ENCODE results near the gene GBF1. TPM values are rescaled to one million over a fixed set of nuclear protein-coding genes. Genes with fewer than 3 reads are reported as not detected.

GBF1 gene
- total RNA-seq, 1 donor from 2014 or later, result 24.0 TPM

DNA sequence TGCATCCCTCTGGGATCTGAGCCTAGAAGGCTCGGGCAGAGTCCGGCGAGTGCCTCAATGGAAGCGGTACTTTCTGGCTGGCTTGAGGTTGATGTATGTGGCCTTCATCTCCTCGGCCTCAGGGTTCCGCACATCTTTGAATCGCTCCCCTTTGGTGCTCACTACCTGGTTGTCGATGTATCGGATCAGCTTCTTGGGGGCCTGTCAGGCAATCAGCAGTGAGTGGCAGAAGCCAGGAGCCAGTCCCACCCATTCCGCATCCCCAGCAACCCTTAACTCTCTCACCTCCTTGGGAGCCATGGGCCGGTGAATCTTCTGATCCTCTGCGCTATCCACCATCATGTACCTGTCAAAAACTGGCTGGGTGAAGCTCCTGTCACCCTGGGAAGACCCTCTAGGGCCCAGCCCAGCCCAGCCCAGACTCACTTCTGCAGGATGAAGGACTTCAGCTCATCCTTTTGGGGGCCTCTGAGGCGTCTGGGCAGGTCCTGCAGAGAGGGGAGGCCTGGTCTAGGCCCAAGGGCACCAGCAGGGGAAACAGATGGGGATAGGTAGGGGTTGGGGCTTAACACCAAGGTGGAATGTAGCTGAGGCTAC lies 178.1 kb downstream of the GBF1 start:
- no peak for ATAC-seq

DNA sequence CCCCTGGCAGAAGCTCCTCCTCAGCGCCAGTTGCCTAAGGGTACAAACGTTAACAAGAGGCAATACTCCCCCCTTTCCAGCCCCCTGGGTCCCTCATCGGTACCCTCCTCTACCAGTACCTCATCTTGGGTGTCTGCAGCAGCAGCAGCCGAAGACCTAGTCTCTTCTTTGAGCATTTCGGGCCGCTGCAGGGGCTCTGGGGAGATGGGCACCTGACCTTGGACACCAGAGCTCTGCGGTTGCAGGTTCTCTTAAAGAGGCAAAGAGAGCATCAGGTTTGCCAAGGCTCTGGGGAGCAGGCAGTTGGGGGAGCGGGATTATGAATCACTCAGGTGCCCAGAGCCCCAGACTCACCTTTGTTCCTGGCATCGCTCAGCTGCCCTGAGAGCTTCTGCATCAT lies 178.8 kb downstream of the GBF1 start:
- no peak for ATAC-seq

DNA sequence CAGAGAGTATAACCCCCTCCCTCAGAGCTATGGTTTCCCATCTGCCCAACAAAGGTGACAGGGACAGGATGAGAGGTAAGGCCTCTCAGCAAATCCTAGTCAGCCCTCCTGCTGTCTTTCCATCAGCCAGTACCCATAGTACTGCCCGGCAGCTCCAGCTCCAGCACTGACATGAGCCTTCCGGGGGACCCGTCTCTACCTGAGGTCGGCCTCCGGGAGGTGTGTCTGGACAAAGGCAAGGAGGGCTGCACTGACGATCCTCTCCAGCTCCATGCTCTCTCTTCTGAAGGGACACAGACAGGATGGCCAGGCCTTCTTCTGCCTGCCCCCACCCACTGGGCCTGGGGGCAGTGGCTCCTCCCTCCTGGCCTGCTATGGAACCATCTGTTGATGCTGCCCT lies 179.6 kb downstream of the GBF1 start:
- ATAC-seq, result no peak

DNA sequence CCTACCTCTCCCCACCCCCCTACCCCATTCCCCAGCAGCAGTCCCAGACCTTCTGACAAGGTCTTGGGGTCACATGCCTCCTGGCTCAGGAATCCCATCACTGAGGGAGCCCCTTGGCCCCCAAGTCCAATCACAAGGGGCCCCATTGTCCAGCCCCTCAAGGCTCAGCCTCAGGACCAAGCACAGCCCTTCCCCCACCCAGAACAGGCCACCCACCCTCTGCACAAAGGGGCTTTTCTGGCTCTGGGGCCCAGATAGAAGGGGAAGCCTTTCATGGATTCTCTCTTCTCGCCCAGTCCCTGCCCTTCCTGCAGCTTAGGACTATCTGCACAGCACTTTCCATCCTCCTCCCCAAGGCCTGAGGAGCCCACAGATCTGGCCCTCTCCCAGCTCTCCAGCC lies 180.1 kb downstream of the GBF1 start:
- ATAC-seq, result no peak

DNA sequence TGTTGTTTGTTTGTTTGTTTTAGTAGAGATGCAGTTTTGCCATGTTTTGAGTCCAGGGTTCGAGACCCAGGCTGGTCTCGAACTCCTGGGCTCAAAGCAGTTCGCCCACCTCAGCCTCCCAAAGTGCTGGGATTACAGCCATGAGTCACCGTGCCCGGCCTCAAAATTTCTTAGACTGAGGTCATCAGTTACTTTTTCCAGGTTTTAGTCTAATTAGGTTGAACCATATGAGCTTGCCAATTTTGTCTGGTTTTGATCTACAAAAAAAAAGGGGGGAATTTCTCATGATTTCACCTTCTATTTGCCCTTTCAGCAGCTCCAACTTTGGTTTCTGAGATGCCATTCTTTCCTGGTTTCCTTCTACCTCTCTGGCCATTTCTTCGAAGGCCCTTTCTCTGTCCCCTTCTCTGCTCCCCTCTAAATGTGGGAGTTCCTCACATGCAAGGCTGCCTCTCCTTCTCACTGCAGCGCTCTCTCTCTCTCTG lies 181.5 kb downstream of the GBF1 start:
- ATAC-seq, result no peak

DNA sequence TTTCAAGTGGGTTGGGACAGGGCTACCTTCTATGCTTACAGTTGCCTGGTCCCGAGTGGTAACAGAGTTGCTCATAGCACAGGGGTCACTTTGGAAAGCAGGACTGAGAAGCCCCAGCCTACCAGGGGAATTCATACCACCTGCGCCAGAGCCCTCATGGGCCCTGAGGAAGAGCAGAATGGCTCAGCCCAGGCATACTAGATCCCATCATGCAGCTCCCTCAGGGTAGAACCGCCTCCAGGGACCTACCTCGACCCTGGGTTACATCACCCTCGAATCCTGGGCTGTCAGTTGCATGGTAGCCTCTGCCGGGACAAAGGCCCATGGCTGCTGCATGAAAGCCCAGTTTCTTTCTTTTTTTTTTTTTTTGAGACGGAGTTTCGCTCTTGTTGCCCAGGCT lies 184.1 kb downstream of the GBF1 start:
- ATAC-seq, result no peak

DNA sequence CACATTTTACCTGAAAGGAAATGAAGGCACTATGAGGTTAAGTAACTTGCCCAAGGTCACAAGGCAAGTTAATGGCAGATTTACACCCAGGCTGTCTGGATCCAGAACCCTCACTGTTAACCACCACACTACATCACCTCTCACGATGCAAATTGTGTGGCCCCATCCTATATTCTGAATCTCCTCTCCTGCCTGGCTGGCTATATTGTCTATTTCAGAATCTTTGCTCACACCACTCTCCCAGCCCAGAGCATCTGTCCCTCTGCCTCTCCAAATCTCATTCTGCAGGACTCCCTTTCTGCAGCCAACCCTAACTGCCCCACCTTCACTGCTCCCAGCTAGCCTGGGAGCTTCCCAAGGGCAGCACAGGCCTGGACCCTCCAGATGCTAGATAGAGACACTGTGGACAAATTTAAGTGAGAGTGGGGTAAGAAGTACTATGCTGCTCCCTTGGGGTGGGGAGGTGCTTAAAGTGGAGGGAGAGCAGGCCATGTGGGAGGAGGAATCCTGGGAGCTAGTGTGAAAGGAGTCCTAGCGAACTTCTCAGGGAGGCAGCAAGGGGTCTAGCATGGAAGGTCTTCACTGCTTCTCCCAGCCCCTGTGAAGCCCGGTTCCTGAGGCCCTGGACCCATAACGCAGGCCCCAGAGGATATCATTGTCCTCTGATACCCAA lies 186.3 kb downstream of the GBF1 start:
- peak; percentile 13 for ATAC-seq

Other genes with a start within 250 kb of the GBF1 start
- 21.7 TPM for gene ARMH3, start 189.4 kb upstream of the GBF1 start, total RNA-seq
- 14.2 TPM for gene HPS6, start 180.2 kb upstream of the GBF1 start, total RNA-seq
- 28.9 TPM for gene LDB1, start 125.2 kb upstream of the GBF1 start, total RNA-seq
- gene PPRC1, start 112.5 kb upstream of the GBF1 start, total RNA-seq, result 27.4 TPM
- 57.5 TPM for gene NOLC1, start 93.1 kb upstream of the GBF1 start, total RNA-seq
- not detected for gene ELOVL3, start 19.2 kb upstream of the GBF1 start, total RNA-seq
- not detected for gene PITX3, start 4.0 kb upstream of the GBF1 start, total RNA-seq
- gene NFKB2, start 150.2 kb downstream of the GBF1 start, total RNA-seq, result 10.3 TPM
- 2.0 TPM for gene PSD, start 173.3 kb downstream of the GBF1 start, total RNA-seq
- gene FBXL15, start 175.3 kb downstream of the GBF1 start, total RNA-seq, result 9.4 TPM
- 23.7 TPM for gene CUEDC2, start 187.0 kb downstream of the GBF1 start, total RNA-seq
- gene C10orf95, start 206.0 kb downstream of the GBF1 start, total RNA-seq, result 1.6 TPM

Data from esophagus mucosa (tissue), 1 donor.